BE2C (cell line): ENCODE data around the gene RNF220.

Experiments used
- DNase-seq: peaks from one replicate; pipeline ENCODE4 v3.0.0-alpha.2; 2020
- H3K27me3 ChIP-seq: fragments of 250-450 bp; sonication (Bioruptor Pico); 2 replicates; pipeline ENCODE4 v1.5.1; 2020; ENCODE audit warnings: mild to moderate bottlenecking
- H3K36me3 ChIP-seq: fragments of 250-450 bp; sonication (Bioruptor Pico); 2 replicates; pipeline ENCODE4 v1.5.1; 2020; ENCODE audit warnings: mild to moderate bottlenecking
- H3K4me1 ChIP-seq: fragments of 250-450 bp; sonication (Bioruptor Pico); 2 replicates; pipeline ENCODE4 v1.5.1; 2020
- H3K4me3 ChIP-seq: 2 replicates; pipeline ENCODE4 v1.5.1; 2011; ENCODE audit warnings: low read depth, low read length
- H3K9me3 ChIP-seq: fragments of 250-450 bp; sonication (Bioruptor Pico); 2 replicates; pipeline ENCODE4 v1.5.1; 2020
- TF ChIP-seq, protein P1 (sequence below): IDR thresholded peaks from 2 replicates; pipeline ENCODE4 v1.5.1; 2012; ENCODE audit warnings: mild to moderate bottlenecking, low read depth, low read length

Gene RNF220

DNA sequence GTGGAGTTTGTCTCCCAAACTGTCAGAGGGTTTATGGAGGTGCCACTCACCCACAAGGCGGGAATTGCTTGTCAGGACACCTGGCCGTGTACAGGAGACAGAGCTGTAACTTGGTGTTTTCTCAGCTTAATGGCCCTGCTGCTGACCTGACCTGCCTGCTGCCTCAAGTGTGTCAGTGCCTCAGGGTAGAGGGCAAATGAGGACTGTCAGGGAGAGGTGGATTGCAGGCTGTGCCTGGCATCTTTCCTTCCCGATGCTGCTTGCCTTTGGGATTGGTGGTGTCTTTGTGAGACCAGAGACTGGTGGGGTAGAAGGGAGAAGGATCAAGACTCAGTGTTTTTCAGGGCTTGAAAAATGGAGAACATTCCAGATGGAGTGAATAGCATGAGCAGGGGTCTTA lies 237.9 kb downstream of the RNF220 start:
- TF ChIP-seq, protein P1, sequence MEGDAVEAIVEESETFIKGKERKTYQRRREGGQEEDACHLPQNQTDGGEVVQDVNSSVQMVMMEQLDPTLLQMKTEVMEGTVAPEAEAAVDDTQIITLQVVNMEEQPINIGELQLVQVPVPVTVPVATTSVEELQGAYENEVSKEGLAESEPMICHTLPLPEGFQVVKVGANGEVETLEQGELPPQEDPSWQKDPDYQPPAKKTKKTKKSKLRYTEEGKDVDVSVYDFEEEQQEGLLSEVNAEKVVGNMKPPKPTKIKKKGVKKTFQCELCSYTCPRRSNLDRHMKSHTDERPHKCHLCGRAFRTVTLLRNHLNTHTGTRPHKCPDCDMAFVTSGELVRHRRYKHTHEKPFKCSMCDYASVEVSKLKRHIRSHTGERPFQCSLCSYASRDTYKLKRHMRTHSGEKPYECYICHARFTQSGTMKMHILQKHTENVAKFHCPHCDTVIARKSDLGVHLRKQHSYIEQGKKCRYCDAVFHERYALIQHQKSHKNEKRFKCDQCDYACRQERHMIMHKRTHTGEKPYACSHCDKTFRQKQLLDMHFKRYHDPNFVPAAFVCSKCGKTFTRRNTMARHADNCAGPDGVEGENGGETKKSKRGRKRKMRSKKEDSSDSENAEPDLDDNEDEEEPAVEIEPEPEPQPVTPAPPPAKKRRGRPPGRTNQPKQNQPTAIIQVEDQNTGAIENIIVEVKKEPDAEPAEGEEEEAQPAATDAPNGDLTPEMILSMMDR, result no peak
- Histone ChIP-seq H3K9me3 (no peaks in the 10 kb centered on the region), H3K4me1 (no peaks in the 10 kb centered on the region), H3K36me3 (peaks cover 5% of the 10 kb centered on the region), H3K27me3 (no peaks in the 10 kb centered on the region), H3K4me3 (no peak overlapping the region)
- no peak for DNase-seq

GRCh38 chr1:44643721-44644334 lies 238.8 kb downstream of the RNF220 start:
- no peak for DNase-seq
- Histone ChIP-seq H3K27me3 (no peaks in the 10 kb centered on the region), H3K36me3 (peaks cover 5% of the 10 kb centered on the region; the same call in 1 of the 2 replicates), H3K4me1 (no peaks in the 10 kb centered on the region), H3K9me3 (no peaks in the 10 kb centered on the region), H3K4me3 (no peak overlapping the region)
- TF ChIP-seq, protein P1, result no peak

DNA sequence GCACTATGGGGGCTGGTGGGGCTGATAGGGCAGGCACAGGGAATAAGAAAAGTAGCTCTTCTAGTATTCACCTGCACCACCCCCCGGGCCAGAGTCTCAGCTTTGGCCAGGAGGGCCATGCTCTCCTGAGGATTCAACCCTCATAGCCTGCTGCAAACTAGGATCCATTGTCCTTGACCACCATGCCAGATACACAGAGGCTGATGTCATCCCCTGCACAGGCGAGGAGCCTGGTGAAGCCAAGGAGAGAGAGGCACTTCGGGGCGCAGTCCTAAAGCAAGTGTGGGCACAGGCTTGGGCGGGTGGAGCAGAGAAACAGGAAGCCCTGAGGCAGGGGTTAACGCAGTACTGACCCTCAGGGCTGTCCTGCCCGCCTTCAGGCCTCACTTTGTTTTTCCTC lies 239.8 kb downstream of the RNF220 start:
- Histone ChIP-seq H3K27me3 (no peaks in the 10 kb centered on the region), H3K4me1 (no peaks in the 10 kb centered on the region), H3K4me3 (no peak overlapping the region), H3K9me3 (no peaks in the 10 kb centered on the region), H3K36me3 (peaks cover 7% of the 10 kb centered on the region; the same call in 1 of the 2 replicates)
- DNase-seq, result no peak
- TF ChIP-seq, protein P1, result no peak

DNA sequence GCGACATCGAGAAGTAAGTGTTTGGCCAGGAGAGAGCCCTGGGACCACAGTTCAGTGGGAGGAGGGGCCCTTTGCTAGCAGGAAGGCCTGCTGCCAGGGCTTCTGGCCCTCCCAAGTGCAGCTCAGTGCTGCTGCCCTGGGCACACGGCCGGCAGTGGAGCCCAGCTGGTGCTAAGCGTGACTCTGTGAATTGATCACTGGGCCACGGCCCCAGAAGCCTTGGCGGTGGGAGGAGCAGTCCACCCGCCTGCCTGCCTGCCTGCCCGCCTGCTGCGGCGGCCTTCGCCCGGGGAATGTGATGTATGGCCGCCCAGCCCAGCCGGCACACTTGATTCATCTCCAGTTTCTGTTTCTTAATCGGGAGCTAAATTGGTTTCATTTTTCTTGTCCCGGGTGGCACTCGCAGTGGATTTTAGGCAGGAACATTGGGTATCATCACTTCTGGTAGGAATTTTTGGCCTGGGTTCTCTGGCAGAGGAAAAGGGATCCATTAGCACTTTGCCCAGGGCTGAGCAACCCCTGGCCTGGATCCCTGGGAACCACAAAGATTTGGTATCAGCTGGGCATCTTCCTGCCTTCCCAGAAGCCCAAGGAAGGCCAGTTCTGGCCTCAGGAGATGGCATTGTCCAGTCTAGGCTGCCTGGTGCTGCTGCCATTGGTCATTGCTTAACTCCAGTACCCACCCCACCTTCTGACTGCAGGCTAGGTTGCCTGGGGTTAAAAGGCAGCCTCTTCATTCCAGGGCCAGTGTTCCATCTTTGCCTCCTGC lies 240.6 kb downstream of the RNF220 start:
- no peak for DNase-seq
- Histone ChIP-seq H3K4me3 (no peak overlapping the region), H3K27me3 (no peaks in the 10 kb centered on the region), H3K9me3 (no peaks in the 10 kb centered on the region), H3K36me3 (peaks cover 7% of the 10 kb centered on the region; the same call in 1 of the 2 replicates), H3K4me1 (no peaks in the 10 kb centered on the region)
- TF ChIP-seq, protein P1, result no peak

DNA sequence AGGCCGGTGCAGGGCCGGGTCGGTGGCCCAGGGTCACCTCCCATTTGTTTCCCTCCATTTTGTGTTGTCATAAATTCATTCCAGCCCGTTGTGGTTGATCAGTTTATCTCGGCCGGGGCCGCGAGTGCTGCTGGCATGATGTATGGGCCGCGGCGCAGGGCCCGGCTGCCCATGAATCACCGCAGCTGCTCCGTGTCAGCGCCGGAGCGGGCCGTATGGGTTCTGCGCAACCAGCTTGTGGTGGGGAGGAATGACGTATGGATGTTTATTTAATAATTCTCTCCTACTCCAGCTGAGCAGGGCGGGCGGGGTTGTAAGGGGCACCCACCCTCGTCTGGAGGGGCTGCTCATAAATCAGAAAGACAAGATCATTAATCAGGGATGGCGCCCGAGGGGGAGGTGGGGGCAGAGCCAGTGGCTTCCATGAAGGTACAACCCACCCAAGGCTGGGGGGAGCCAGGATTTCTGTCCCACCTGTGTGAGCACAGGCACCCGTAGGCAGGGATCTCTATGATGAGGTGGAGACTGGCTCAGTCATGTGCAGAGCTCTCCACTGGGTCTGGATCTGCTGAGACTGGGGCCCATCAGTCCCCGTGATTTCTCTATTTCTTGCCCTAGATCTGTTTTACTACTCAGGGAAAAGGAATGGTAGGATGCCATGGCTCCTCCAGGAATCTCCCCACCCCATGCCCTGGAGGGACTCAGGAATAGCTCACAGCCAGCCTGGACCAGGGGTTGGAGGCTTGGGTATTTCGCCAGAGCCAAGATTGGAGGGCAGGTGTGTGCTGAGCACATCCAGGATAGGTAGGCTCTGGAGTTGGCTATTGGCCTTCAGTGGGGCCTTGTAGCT lies 241.4 kb downstream of the RNF220 start:
- H3K9me3 ChIP-seq, result no peaks in the 10 kb centered on the region
- TF ChIP-seq, protein P1, result no peak

More for the DNA sequence above, 241.4 kb downstream of the RNF220 start:
- Histone ChIP-seq H3K4me1 (no peaks in the 10 kb centered on the region), H3K36me3 (peaks cover 7% of the 10 kb centered on the region; the same call in 1 of the 2 replicates), H3K27me3 (no peaks in the 10 kb centered on the region), H3K4me3 (no peak overlapping the region)
- DNase-seq, result no peak
